SJSA1 (cell line): ENCODE measurements around the gene MT1E. TPM values are rescaled to one million over a fixed set of nuclear protein-coding genes. Genes with fewer than 3 reads are reported as not detected.
"Not testable (repeated sequence)": the region's sequence is repeated elsewhere in the genome, so short reads cannot be mapped to it uniquely, and the experiment has no call there.

Source experiments
- DNase-seq, 2 experiments: peaks; one replicate each; pipeline ENCODE4 v3.0.0-alpha.2; 2015 to 2020; ENCODE audit warnings: low spot score in 2 of 2, low read depth in 1 of 2
- H3K27ac ChIP-seq: fragments of 250-450 bp; sonication (Bioruptor Pico); 2 replicates; pipeline ENCODE4 v1.5.1; 2020; ENCODE audit warnings: mild to moderate bottlenecking, moderate library complexity
- H3K27me3 ChIP-seq: fragments of 250-450 bp; sonication (Bioruptor Pico); replicated peaks from 2 replicates; pipeline ENCODE4 v1.5.1; 2020; ENCODE audit warnings: mild to moderate bottlenecking, moderate library complexity
- H3K36me3 ChIP-seq: fragments of 250-450 bp; sonication (Bioruptor Pico); 2 replicates; pipeline ENCODE4 v1.5.1; 2020; ENCODE audit warnings: mild to moderate bottlenecking
- H3K4me1 ChIP-seq: fragments of 250-450 bp; sonication (Bioruptor Pico); replicated peaks from 2 replicates; pipeline ENCODE4 v1.6.1; 2021; ENCODE audit warnings: mild to moderate bottlenecking
- H3K4me3 ChIP-seq: fragments of 250-450 bp; sonication (Bioruptor Pico); 2 replicates; pipeline ENCODE4 v1.5.1; 2020; ENCODE audit warnings: mild to moderate bottlenecking
- H3K9me3 ChIP-seq: fragments of 250-450 bp; sonication (Bioruptor Pico); replicated peaks from 2 replicates; pipeline ENCODE4 v1.5.1; 2020; ENCODE audit warnings: mild to moderate bottlenecking
- total RNA-seq: library from RNA; depleted of rRNA; stranded (reverse); fragments of >200 nt; shearing (Covaris generic); gene quantifications from 2 replicates; pipeline ENCODE4 v1.2.3, GENCODE V29; 2014; rRNA removed

MT1E gene
- total RNA-seq, 1 experiment from 2014 or later = 63.9 TPM

GRCh38 chr16:56671691-56672090 is 46.1 kb downstream of the MT1E start:
- DNase-seq, H3K4me3 ChIP-seq, H3K36me3 ChIP-seq, H3K4me1 ChIP-seq, H3K9me3 ChIP-seq, H3K27ac ChIP-seq: not testable (repeated sequence)
- peaks cover 43% of the 10 kb centered on the region for H3K27me3 ChIP-seq

- not testable (repeated sequence) for H3K36me3 ChIP-seq, H3K27ac ChIP-seq
- peaks cover 42% of the 10 kb centered on the region for H3K27me3 ChIP-seq
Measured at GRCh38 chr16:56672171-56672570, 46.6 kb downstream of the MT1E start.

DNA sequence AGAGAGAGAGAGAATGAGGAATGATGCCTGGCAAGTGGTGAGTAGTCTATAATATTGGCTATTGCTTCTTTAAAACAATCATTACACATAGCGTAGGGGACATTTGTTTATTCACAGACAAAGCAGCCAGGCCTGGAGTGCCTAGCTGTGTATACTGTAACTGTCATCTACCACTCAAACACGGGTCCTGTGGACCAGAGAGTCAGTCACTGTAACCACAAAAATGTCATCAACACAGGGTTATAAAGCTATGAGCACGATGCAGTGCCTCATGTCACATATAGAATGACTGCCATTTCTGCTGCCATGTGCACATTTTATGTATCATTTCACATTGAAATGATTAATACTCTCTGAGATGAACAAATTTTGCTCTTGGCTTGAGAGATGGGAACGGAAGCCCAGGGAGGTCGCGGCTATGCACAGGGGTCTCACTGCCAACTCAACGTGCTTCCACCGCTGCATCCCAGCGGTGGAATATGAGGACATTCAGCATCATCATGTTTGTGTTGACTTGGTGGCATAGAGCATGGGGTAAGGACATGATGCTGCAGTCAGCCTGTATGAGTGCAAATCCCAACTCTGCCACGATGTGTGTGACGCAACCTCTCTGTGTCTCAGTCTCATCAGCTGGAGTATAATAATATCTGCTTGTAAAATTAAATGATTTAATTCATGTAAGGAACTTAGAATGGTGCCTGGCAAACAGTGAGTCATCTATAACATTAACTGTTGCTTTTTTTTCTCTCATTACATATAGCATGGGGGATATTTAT is 47.4 kb downstream of the MT1E start:
- H3K4me1 ChIP-seq = no peaks in the 10 kb centered on the region
- no peak for DNase-seq
- H3K27me3 ChIP-seq = peaks cover 34% of the 10 kb centered on the region
- no peak overlapping the region for H3K4me3 ChIP-seq
- H3K27ac ChIP-seq = no peak overlapping the region
- H3K36me3 ChIP-seq = no peaks in the 10 kb centered on the region
- H3K9me3 ChIP-seq = no peaks in the 10 kb centered on the region

More at GRCh38 chr16:56672171-56672570, 46.6 kb downstream of the MT1E start:
- not testable (repeated sequence) for DNase-seq, H3K4me3 ChIP-seq, H3K4me1 ChIP-seq, H3K9me3 ChIP-seq

- no peaks in the 10 kb centered on the region for H3K36me3 ChIP-seq
- no peaks in the 10 kb centered on the region for H3K4me1 ChIP-seq
- no peaks in the 10 kb centered on the region for H3K9me3 ChIP-seq
- no peak for DNase-seq
- no peak overlapping the region for H3K27ac ChIP-seq
- H3K27me3 ChIP-seq = peaks cover 24% of the 10 kb centered on the region
- no peak overlapping the region for H3K4me3 ChIP-seq
Measured at GRCh38 chr16:56673921-56674320, 48.3 kb downstream of the MT1E start.

- H3K9me3 ChIP-seq, H3K4me3 ChIP-seq, H3K27ac ChIP-seq, DNase-seq, H3K36me3 ChIP-seq, H3K4me1 ChIP-seq: not testable (repeated sequence)
- peaks cover 18% of the 10 kb centered on the region for H3K27me3 ChIP-seq
Measured at GRCh38 chr16:56674570-56674969, 49.0 kb downstream of the MT1E start.

- Histone ChIP-seq H3K27me3 (peaks cover 7% of the 10 kb centered on the region), H3K36me3 (no peaks in the 10 kb centered on the region), H3K27ac (no peak overlapping the region), H3K4me3 (no peak overlapping the region), H3K4me1 (no peaks in the 10 kb centered on the region), H3K9me3 (no peaks in the 10 kb centered on the region)
- no peak for DNase-seq
Measured at GRCh38 chr16:56675685-56676210, 50.2 kb downstream of the MT1E start.

Other genes starting within 250 kb of the MT1E start
- gene AMFR, start 200.2 kb upstream of the MT1E start, total RNA-seq = 197 and 258 TPM in 2 replicates
- 97.8 and 132 TPM in 2 replicates for gene NUDT21, start 174.4 kb upstream of the MT1E start, total RNA-seq
- gene OGFOD1, start 174.2 kb upstream of the MT1E start, total RNA-seq = 67.0 and 69.8 TPM in 2 replicates
- gene BBS2, start 105.8 kb upstream of the MT1E start, total RNA-seq = 28.8 and 54.4 TPM in 2 replicates
- not detected in 2 replicates for gene MT4, start 60.7 kb upstream of the MT1E start, total RNA-seq
- not detected in 2 replicates for gene MT3, start 36.3 kb upstream of the MT1E start, total RNA-seq
- gene MT2A, start 17.2 kb upstream of the MT1E start, total RNA-seq = 48.4 and 69.6 TPM in 2 replicates
- gene MT1M, start 6.9 kb downstream of the MT1E start, total RNA-seq = 0.74 and 7.0 TPM in 2 replicates
- not detected in 2 replicates for gene MT1A, start 12.9 kb downstream of the MT1E start, total RNA-seq
- gene MT1B, start 26.1 kb downstream of the MT1E start, total RNA-seq = not detected in 2 replicates
- gene MT1F, start 32.2 kb downstream of the MT1E start, total RNA-seq = not detected in 2 replicates
- gene MT1G, start 42.3 kb downstream of the MT1E start, total RNA-seq = not detected in 2 replicates
- gene MT1H, start 44.0 kb downstream of the MT1E start, total RNA-seq = not detected in 2 replicates
- 42.4 and 49.3 TPM in 2 replicates for gene MT1X, start 56.7 kb downstream of the MT1E start, total RNA-seq
- gene NUP93, start 104.3 kb downstream of the MT1E start, total RNA-seq = 102 TPM in 2 replicates
- gene SLC12A3, start 239.4 kb downstream of the MT1E start, total RNA-seq = not detected in 2 replicates